Neural crest cell (in vitro differentiated cells): ENCODE results near the gene ARRB2. TPM values are rescaled to one million over a fixed set of nuclear protein-coding genes. Genes with fewer than 3 reads are reported as not detected.
A peak's percentile ranks its signal among the peaks of the same experiment; 100 is the strongest.
"Not testable (repeated sequence)": the region's sequence is repeated elsewhere in the genome, so short reads cannot be mapped to it uniquely, and the experiment has no call there.

Experiments
- DNase-seq: peaks from one replicate; pipeline ENCODE4 v3.0.0; 2021; ENCODE audit warnings: low read depth, mixed read lengths, low spot score
- H3K27ac Mint-ChIP-seq: one replicate; pipeline ENCODE4 v1.8.0; 2021; ENCODE audit warnings: mild to moderate bottlenecking, mixed read lengths; ENCODE audit not compliant: unreplicated experiment
- H3K27me3 Mint-ChIP-seq: 2 replicates; pipeline ENCODE4 v1.8.0; 2021; ENCODE audit warnings: low read depth, mild to moderate bottlenecking, mixed read lengths
- H3K36me3 Mint-ChIP-seq: 2 replicates; pipeline ENCODE4 v1.8.0; 2021; ENCODE audit warnings: low read depth, mild to moderate bottlenecking, mixed read lengths
- H3K4me1 Mint-ChIP-seq: 2 replicates; pipeline ENCODE4 v1.8.0; 2021; ENCODE audit warnings: mixed read lengths
- H3K4me3 Mint-ChIP-seq: one replicate; pipeline ENCODE4 v1.8.0; 2021; ENCODE audit warnings: mild to moderate bottlenecking, mixed read lengths
- H3K9me3 Mint-ChIP-seq: 2 replicates; pipeline ENCODE4 v1.8.0; 2021; ENCODE audit warnings: mixed read lengths
- total RNA-seq: library from RNA; stranded (reverse); gene quantifications from 2 replicates; pipeline ENCODE4 v1.2.1, GENCODE V29; 2021
- TF ChIP-seq, protein P1 (sequence below): fragments of 200-600 bp; sonication (generic); conservative IDR thresholded peaks from 2 replicates; pipeline ENCODE4 v1.5.0; 2021; ENCODE audit warnings: antibody characterized with exemption, mild to moderate bottlenecking

ARRB2 gene
- total RNA-seq, 1 donor from 2014 or later: 73.4 TPM

DNA sequence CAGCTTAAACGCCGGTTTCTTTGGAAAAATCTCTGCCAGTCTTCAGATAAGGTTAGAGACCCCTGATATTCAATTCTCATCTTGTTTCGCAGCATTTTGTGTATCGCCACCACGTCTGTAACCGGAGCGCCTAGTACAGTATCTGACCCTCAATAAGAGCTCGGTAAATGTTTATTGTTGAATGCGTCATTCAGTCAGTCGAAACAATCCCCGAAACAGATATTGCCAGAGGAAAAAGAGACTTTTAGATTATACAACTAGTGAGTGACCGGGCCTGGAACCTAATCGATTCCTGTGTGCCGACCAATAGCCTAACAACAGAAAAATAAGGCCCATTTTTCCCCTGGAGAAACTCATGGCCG is 7.1 kb upstream of the ARRB2 start:
- no peak for DNase-seq
- no peaks in the 10 kb centered on the region for H3K27me3 Mint-ChIP-seq
- TF ChIP-seq, protein P1, sequence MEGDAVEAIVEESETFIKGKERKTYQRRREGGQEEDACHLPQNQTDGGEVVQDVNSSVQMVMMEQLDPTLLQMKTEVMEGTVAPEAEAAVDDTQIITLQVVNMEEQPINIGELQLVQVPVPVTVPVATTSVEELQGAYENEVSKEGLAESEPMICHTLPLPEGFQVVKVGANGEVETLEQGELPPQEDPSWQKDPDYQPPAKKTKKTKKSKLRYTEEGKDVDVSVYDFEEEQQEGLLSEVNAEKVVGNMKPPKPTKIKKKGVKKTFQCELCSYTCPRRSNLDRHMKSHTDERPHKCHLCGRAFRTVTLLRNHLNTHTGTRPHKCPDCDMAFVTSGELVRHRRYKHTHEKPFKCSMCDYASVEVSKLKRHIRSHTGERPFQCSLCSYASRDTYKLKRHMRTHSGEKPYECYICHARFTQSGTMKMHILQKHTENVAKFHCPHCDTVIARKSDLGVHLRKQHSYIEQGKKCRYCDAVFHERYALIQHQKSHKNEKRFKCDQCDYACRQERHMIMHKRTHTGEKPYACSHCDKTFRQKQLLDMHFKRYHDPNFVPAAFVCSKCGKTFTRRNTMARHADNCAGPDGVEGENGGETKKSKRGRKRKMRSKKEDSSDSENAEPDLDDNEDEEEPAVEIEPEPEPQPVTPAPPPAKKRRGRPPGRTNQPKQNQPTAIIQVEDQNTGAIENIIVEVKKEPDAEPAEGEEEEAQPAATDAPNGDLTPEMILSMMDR: no peak
- no peaks in the 10 kb centered on the region for H3K36me3 Mint-ChIP-seq
- H3K4me1 Mint-ChIP-seq: peaks cover 40% of the 10 kb centered on the region
- H3K4me3 Mint-ChIP-seq: peak overlapping the region; percentile 97
- peak overlapping the region; percentile 50 for H3K27ac Mint-ChIP-seq
- no peaks in the 10 kb centered on the region for H3K9me3 Mint-ChIP-seq

DNA sequence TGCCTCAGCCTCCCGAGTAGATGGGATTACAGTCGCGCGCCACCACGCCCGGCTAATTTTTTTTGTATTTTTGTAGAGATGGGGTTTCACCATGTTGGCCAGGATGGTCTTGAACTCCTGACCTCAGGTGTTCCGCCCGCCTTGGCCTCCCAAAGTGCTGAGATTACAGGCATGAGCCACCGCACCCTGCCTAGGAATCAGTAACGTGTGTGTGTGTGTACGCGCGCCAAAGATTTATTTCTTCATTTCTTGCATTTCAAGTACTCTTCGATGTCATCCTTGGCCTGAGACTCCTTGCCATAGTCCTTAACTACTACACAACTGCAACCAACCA is 5.9 kb upstream of the ARRB2 start:
- Mint-ChIP-seq H3K4me3 (peak overlapping the region; percentile 97), H3K27ac (peak overlapping the region; percentile 99), H3K4me1 (peaks cover 42% of the 10 kb centered on the region)
- not testable (repeated sequence) for H3K36me3 Mint-ChIP-seq, DNase-seq, H3K27me3 Mint-ChIP-seq, H3K9me3 Mint-ChIP-seq

DNA sequence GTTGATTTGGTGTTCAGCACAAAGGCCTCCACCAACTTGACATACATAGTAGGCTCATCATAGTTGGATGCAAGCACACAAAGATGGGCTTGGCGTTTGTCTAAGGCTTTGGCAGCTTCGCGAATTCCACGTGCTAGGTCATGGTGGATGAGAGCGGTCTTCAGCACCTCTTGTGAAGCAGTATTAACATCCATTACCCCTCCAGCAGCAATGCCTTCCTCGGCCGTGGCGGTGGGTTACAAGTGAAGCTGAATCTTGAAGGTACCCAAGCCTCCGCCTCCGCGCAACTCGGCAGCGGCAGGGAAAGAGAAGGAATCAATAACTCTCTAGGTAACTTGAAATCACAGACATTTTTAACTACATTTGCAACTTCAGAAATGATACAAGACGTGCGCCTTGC is 5.4 kb upstream of the ARRB2 start:
- H3K27me3 Mint-ChIP-seq: no peaks in the 10 kb centered on the region
- H3K27ac Mint-ChIP-seq: no peak overlapping the region
- H3K36me3 Mint-ChIP-seq: no peaks in the 10 kb centered on the region
- no peaks in the 10 kb centered on the region for H3K9me3 Mint-ChIP-seq
- DNase-seq: no peak
- peak overlapping the region; percentile 97 for H3K4me3 Mint-ChIP-seq
- H3K4me1 Mint-ChIP-seq: peaks cover 47% of the 10 kb centered on the region
- TF ChIP-seq, protein P1: no peak

DNA sequence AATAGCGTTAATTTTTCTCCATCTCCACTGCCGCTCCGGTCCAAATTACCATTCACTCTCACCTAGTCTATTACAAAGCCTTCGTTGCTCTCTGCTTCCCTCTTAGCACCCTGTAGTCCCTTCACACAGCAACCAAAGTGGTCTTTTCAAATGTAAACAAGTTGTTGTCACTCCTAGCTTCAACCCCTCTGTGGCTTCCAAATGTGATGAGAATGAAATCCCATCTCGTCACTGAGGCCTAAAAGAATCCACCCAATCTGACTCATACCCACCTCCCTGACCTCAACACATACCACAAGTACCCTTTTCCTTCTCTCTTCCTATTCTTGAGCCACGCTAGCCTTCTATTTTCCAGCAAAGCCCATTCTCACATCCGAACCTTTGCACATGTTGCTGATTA is 4.3 kb upstream of the ARRB2 start:
- DNase-seq: no peak
- peak overlapping the region; percentile 97 for H3K4me3 Mint-ChIP-seq
- no peaks in the 10 kb centered on the region for H3K27me3 Mint-ChIP-seq
- H3K4me1 Mint-ChIP-seq: peaks cover 49% of the 10 kb centered on the region
- H3K9me3 Mint-ChIP-seq: no peaks in the 10 kb centered on the region
- no peaks in the 10 kb centered on the region for H3K36me3 Mint-ChIP-seq
- TF ChIP-seq, protein P1: no peak
- H3K27ac Mint-ChIP-seq: no peak overlapping the region

DNA sequence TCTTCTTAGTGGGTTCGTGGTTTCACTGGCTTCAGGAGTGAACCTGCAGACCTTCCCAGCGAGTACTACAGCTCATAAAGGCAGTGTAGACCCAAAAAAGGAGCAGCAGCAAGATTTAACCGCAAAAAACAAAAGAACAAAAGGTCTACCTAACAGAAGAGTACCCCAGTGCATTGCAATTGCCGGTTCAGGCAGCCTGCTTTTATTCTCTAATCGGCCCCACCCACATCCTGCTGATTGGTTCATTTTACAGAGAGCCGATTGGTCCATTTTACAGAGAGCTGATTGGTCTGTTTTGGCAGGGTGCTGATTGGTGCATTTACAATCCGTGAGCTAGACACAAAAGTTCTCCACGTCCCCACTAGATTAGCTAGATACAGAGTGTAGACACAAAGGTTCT is 2.0 kb upstream of the ARRB2 start:
- H3K9me3 Mint-ChIP-seq: no peaks in the 10 kb centered on the region
- H3K27ac Mint-ChIP-seq: no peak overlapping the region
- peak overlapping the region; percentile 83 for H3K4me3 Mint-ChIP-seq
- TF ChIP-seq, protein P1: no peak
- H3K4me1 Mint-ChIP-seq: peaks cover 31% of the 10 kb centered on the region
- H3K27me3 Mint-ChIP-seq: no peaks in the 10 kb centered on the region
- DNase-seq: no peak
- no peaks in the 10 kb centered on the region for H3K36me3 Mint-ChIP-seq

DNA sequence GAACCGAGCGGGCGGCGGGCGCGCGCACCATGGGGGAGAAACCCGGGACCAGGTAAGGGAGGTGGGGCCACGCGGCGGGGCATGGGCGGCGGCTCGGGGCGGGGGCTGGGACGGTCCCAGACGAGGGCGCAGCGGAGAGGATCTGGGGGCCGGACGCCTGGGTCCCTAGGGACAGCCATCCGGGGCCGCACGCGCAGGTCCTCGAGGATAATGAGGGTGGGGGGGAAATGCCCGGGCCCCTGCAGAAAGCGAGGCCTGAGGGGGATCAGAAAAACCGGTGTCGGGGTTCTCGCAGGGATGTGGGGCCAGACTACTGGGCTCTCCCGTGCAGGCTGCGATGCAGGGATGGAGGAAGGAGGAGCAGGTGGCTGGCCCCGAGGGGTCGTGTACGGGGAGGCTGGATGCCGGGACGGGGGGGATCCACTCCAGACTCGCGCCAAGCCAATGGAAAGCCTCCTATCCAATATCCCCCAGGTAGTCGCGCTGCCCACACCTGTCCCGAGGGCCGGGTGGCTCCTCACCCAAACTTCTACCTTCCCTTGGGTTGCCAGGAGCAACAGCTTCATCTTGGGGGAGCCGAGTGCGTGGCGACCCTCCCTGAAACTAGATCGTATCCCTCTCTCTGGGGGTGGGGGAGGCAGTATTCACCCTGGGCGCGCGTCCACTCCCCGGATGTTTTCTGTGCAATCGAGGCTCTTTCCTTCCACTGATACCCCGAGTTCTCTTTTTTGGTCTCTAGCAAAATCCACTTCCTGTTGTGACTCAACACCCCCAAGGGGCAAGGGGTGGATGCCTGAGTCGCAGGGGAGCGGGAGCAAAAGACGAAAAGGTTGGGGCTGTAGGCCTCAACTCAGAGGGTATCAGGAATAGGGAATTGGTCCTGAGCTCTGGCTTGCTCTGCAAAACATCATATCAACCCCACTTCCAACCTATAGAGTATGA is 532 bp downstream of the ARRB2 start:
- Mint-ChIP-seq H3K9me3 (no peaks in the 10 kb centered on the region), H3K36me3 (no peaks in the 10 kb centered on the region), H3K27ac (peak overlapping the region; percentile 43), H3K4me1 (peaks cover 23% of the 10 kb centered on the region), H3K27me3 (no peaks in the 10 kb centered on the region), H3K4me3 (peak overlapping the region; percentile 88)
- no peak for DNase-seq
- TF ChIP-seq, protein P1: no peak
